Hepatocyte (in vitro differentiated cells): Measurements from ENCODE around the gene ODF4. TPM values are rescaled to one million over a fixed set of nuclear protein-coding genes. Genes with fewer than 3 reads are reported as not detected.

Experiments used
- DNase-seq: peaks from one replicate; pipeline ENCODE4 v3.0.0-alpha.2; 2016; ENCODE audit warnings: low spot score
- H2AFZ ChIP-seq: fragments of 200-600 bp; sonication (generic); 2 replicates; pipeline ENCODE4 v1.6.0; 2016; ENCODE audit warnings: antibody characterized with exemption, mild to moderate bottlenecking
- H3K27ac ChIP-seq: fragments of 200-600 bp; sonication (generic); 2 replicates; pipeline ENCODE4 v1.5.1; 2016; ENCODE audit warnings: mild to moderate bottlenecking
- H3K27me3 ChIP-seq: fragments of 200-600 bp; sonication (generic); 2 replicates; pipeline ENCODE4 v1.6.1; 2016
- H3K36me3 ChIP-seq: fragments of 200-600 bp; sonication (generic); replicated peaks from 2 replicates; pipeline ENCODE4 v1.5.1; 2016; ENCODE audit warnings: low read depth; ENCODE audit not compliant: insufficient read depth
- H3K4me1 ChIP-seq: fragments of 200-600 bp; sonication (generic); 2 replicates; pipeline ENCODE4 v1.5.1; 2016; ENCODE audit warnings: mild to moderate bottlenecking, moderate library complexity; ENCODE audit not compliant: insufficient read depth
- H3K4me2 ChIP-seq: fragments of 200-600 bp; sonication (generic); 2 replicates; pipeline ENCODE4 v1.6.0; 2016
- H3K4me3 ChIP-seq: fragments of 200-600 bp; sonication (generic); 2 replicates; pipeline ENCODE4 v1.5.1; 2016; ENCODE audit warnings: mild to moderate bottlenecking
- H3K79me2 ChIP-seq: fragments of 200-600 bp; sonication (generic); 2 replicates; pipeline ENCODE4 v1.6.0; 2017; ENCODE audit warnings: mild to moderate bottlenecking
- H3K9me2 ChIP-seq: fragments of 200-600 bp; sonication (generic); replicated peaks from 2 replicates; pipeline ENCODE4 v1.6.0; 2017; ENCODE audit warnings: mild to moderate bottlenecking; ENCODE audit not compliant: insufficient read depth
- H3K9me3 ChIP-seq: fragments of 200-600 bp; sonication (generic); 2 replicates; pipeline ENCODE4 v1.5.1; 2016; ENCODE audit warnings: low read depth, mild to moderate bottlenecking
- H4K20me1 ChIP-seq: fragments of 200-600 bp; sonication (generic); 2 replicates; pipeline ENCODE4 v1.6.0; 2016; ENCODE audit warnings: mild to moderate bottlenecking; ENCODE audit not compliant: insufficient read depth, poor library complexity, severe bottlenecking
- EZH2 ChIP-seq: fragments of 200-600 bp; sonication (generic); IDR thresholded peaks from 2 replicates; pipeline ENCODE4 v1.6.1; 2016; ENCODE audit warnings: antibody characterized with exemption, mild to moderate bottlenecking, borderline replicate concordance
- EZH2phosphoT487 ChIP-seq: fragments of 200-600 bp; sonication (generic); IDR thresholded peaks from one replicate; pipeline ENCODE4 v1.6.1; 2018; ENCODE audit warnings: antibody characterized with exemption, mild to moderate bottlenecking, low read depth, moderate library complexity; ENCODE audit not compliant: unreplicated experiment, severe bottlenecking
- WGBS: methylation state at CpG from one replicate; pipeline ENCODE4 v1.1.6; 2016; ENCODE audit warnings: low lambda C conversion rate; ENCODE audit errors: missing lambda C conversion rate; 5-methylcytosine and 5-hydroxymethylcytosine counted together
- polyA plus RNA-seq: library from polyadenylated mRNA; unstranded; fragments of >200 nt; fragmentation: Nextera tagmentation; extraction: Ambion mirVana; gene quantifications from 2 replicates; pipeline ENCODE4 v1.2.1, GENCODE V29; 2016
- total RNA-seq: library from RNA; depleted of rRNA; stranded (reverse); fragments of >200 nt; gene quantifications from 2 replicates; pipeline ENCODE4 v1.2.3, GENCODE V29; 2014
- TF ChIP-seq, protein P1 (sequence below): fragments of 200-600 bp; sonication (generic); IDR thresholded peaks from 2 replicates; pipeline ENCODE4 v1.5.1; 2016; ENCODE audit warnings: antibody characterized with exemption, mild to moderate bottlenecking; ENCODE audit not compliant: poor library complexity

ODF4 gene
- total and polyA plus RNA-seq, 2 experiments from 2014 or later = not detected

DNA sequence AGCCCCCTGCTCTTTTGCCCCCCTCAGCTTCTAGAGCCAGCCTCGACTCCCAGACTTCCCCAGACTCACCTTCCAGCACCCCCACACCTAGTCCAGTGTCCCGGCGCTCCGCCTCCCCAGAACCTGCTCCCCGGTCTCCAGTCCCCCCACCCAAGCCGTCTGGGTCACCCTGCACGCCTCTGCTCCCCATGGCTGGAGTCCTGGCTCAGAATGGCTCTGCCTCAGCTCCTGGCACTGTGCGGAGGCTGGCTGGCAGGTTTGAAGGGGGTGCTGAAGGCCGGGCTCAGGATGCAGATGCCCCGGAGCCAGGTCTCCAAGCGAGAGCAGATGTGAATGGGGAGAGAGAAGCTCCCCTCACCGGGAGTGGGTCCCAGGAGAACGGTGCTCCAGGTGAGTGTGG lies 27.4 kb upstream of the ODF4 start:
- no peaks in the 10 kb centered on the region for H3K9me3 ChIP-seq
- H4K20me1 ChIP-seq = no peaks in the 10 kb centered on the region
- H3K4me2 ChIP-seq = no peak overlapping the region
- peaks cover 12% of the 10 kb centered on the region for H3K4me1 ChIP-seq
- no peaks in the 10 kb centered on the region for H3K9me2 ChIP-seq
- TF ChIP-seq EZH2 = no peak
- H2AFZ ChIP-seq = no peak overlapping the region
- H3K36me3 ChIP-seq = no peaks in the 10 kb centered on the region
- H3K79me2 ChIP-seq = no peaks in the 10 kb centered on the region
- 80% methylated on average over 13 of the region's 13 CpGs for WGBS
- DNase-seq = no peak
- H3K27ac ChIP-seq = no peak overlapping the region
- H3K4me3 ChIP-seq = no peak overlapping the region
- H3K27me3 ChIP-seq = peaks cover 45% of the 10 kb centered on the region

DNA sequence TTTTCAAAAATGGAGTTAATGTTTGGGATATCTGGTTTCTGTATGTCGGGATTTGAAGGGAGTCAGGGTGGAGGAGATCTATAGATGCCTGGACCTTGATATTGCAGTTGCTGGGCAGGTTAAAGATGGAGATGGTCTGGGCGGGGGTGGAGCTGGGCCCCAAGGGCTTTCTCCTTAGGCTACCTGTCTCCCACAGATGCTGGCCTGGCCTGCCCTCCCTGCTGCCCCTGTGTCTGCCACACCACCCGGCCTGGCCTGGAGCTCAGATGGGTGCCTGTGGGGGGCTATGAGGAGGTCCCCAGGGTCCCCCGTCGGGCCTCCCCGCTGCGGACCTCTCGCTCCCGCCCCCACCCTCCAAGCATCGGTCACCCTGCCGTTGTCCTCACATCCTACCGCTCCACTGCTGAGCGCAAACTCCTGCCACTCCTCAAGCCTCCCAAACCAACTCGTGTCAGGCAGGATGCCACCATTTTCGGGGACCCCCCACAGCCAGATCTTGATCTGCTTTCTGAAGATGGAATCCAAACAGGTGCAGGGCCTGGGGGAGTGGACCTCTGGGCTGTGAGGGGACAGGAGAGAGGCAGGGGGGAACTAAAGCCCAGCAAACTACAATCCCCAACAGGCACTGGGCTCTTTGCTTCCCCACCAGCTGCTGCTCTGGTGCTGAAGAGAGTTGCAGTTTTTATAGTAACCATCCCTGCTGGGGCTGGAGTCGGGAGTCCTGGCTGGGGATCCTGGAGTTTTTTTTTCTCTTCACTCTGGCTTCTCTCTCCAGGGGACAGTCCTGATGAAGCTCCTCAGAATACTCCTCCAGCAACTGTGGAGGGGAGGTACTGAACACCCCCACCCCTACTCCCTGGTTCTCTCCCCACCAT lies 26.7 kb upstream of the ODF4 start:
- no peak for DNase-seq
- Histone ChIP-seq H3K9me3 (no peaks in the 10 kb centered on the region), H4K20me1 (no peaks in the 10 kb centered on the region), H3K9me2 (no peaks in the 10 kb centered on the region), H2AFZ (no peak overlapping the region), H3K4me3 (no peak overlapping the region), H3K4me2 (no peak overlapping the region), H3K4me1 (peaks cover 12% of the 10 kb centered on the region), H3K27me3 (peaks cover 48% of the 10 kb centered on the region), H3K27ac (no peak overlapping the region), H3K36me3 (no peaks in the 10 kb centered on the region), H3K79me2 (no peaks in the 10 kb centered on the region)
- WGBS = 78% methylated on average over 9 of the region's 16 CpGs
- TF ChIP-seq, protein P1, sequence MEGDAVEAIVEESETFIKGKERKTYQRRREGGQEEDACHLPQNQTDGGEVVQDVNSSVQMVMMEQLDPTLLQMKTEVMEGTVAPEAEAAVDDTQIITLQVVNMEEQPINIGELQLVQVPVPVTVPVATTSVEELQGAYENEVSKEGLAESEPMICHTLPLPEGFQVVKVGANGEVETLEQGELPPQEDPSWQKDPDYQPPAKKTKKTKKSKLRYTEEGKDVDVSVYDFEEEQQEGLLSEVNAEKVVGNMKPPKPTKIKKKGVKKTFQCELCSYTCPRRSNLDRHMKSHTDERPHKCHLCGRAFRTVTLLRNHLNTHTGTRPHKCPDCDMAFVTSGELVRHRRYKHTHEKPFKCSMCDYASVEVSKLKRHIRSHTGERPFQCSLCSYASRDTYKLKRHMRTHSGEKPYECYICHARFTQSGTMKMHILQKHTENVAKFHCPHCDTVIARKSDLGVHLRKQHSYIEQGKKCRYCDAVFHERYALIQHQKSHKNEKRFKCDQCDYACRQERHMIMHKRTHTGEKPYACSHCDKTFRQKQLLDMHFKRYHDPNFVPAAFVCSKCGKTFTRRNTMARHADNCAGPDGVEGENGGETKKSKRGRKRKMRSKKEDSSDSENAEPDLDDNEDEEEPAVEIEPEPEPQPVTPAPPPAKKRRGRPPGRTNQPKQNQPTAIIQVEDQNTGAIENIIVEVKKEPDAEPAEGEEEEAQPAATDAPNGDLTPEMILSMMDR = no peak
- TF ChIP-seq EZH2 (no peak), EZH2phosphoT487 (no peak)

DNA sequence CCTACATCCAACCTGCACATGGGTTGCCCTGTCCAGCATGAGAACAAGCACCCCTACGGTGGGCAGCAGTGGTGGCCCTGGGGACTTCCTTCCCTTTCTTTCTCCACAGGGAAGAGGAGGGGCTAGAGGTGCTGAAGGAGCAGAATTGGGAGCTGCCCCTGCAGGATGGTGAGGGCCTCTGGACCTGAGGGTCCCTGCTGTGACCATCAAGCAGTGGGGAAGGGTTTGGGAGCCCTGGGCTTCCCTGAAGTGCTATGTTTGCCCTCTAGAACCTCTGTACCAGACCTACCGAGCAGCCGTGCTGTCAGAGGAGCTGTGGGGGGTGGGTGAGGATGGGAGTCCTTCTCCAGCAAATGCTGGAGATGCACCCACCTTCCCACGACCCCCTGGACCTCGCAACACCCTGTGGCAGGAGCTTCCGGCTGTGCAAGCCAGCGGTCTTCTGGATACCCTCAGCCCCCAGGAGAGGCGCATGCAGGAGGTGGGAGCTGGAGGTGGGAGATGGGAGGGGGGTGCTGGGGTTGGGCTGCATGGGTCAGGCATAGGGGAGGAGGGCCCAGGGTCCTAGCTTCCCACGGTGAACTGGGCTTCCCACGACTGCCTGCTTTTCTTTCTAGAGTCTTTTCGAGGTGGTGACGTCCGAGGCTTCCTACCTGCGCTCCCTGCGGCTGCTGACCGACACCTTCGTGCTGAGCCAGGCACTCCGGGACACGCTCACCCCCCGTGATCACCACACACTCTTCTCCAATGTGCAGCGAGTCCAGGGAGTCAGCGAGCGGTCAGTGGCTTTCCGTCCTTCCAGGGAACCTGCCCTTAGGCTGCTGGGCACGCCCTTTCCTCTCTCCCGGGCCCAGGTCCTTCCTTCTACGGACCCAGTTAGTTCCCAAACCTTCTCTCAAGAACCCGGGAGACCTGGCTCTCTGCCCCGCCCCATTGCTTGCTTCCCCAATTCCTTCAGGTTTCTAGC lies 24.6 kb upstream of the ODF4 start:
- DNase-seq = peak; percentile 53
- WGBS = 8% methylated on average over 28 of the region's 29 CpGs
- Histone ChIP-seq H3K9me2 (no peaks in the 10 kb centered on the region), H3K4me3 (no peak overlapping the region), H3K9me3 (no peaks in the 10 kb centered on the region), H4K20me1 (no peaks in the 10 kb centered on the region), H2AFZ (no peak overlapping the region), H3K27me3 (peaks cover 48% of the 10 kb centered on the region), H3K79me2 (no peaks in the 10 kb centered on the region), H3K4me2 (peak overlapping the region; percentile 72), H3K27ac (no peak overlapping the region), H3K36me3 (no peaks in the 10 kb centered on the region), H3K4me1 (peaks cover 12% of the 10 kb centered on the region)
- TF ChIP-seq EZH2 (no peak), EZH2phosphoT487 (no peak)
- TF ChIP-seq, protein P1 = no peak
